CD14-positive monocyte (primary cell): ENCODE results near the gene CLRN2. TPM values are rescaled to one million over a fixed set of nuclear protein-coding genes. Genes with fewer than 3 reads are reported as not detected.

Experiments used
- DNase-seq, 3 donors: peaks; one replicate each; pipeline ENCODE4 v3.0.0-alpha.2; 2011 to 2022
- H2AFZ ChIP-seq: 2 replicates; pipeline ENCODE4 v1.6.0; 2012; ENCODE audit warnings: mild to moderate bottlenecking, low read depth, low read length, inconsistent platforms; ENCODE audit not compliant: insufficient read depth, poor library complexity, severe bottlenecking
- H3K27ac ChIP-seq, 2 donors: 1 replicate in 1 of 2; 2 replicates in 1 of 2; pipeline ENCODE4 v1.5.1; 2012 to 2013; ENCODE audit warnings: low read length in 2 of 2, control low read depth in 1 of 2, inconsistent platforms in 1 of 2, low read depth in 1 of 2, mild to moderate bottlenecking in 1 of 2
- H3K27me3 ChIP-seq, 2 donors: one replicate each; pipeline versions ENCODE4 v1.6.0 to v1.6.1; 2011 to 2013; ENCODE audit warnings: low read length in 2 of 2; ENCODE audit not compliant: control insufficient read depth in 2 of 2, insufficient read depth in 2 of 2
- H3K36me3 ChIP-seq, 2 donors: replicated peaks in 1 of 2; 1 replicate in 1 of 2; 2 replicates in 1 of 2; pipeline versions ENCODE4 v1.5.1 to v1.6.1; 2012 to 2013; ENCODE audit warnings: low read length in 2 of 2, control low read depth in 1 of 2, inconsistent platforms in 1 of 2, mild to moderate bottlenecking in 1 of 2; ENCODE audit not compliant: insufficient read depth in 2 of 2, control insufficient read depth in 1 of 2
- H3K4me1 ChIP-seq, 2 donors: 1 replicate in 1 of 2; 2 replicates in 1 of 2; pipeline versions ENCODE4 v1.5.1 to v1.6.1; 2012 to 2013; ENCODE audit warnings: low read length in 2 of 2, control low read depth in 1 of 2, inconsistent platforms in 1 of 2, mild to moderate bottlenecking in 1 of 2, moderate library complexity in 1 of 2; ENCODE audit not compliant: insufficient read depth in 2 of 2, control insufficient read depth in 1 of 2
- H3K4me2 ChIP-seq: replicated peaks from 2 replicates; pipeline ENCODE3; 2012; ENCODE audit warnings: low read length, moderate library complexity, mild to moderate bottlenecking; ENCODE audit not compliant: poor library complexity, severe bottlenecking; ENCODE audit errors: extremely low read depth
- H3K4me3 ChIP-seq, 3 experiments: fragments of 200-600 bp in 1 of 3; sonication (generic) in 1 of 3; replicated peaks in 1 of 3; 1 replicate in 2 of 3; 2 replicates in 1 of 3; pipeline ENCODE4 v1.5.1; 2011 to 2013; ENCODE audit warnings: low read length in 3 of 3, mild to moderate bottlenecking in 3 of 3, control low read depth in 2 of 3, low read depth in 2 of 3, inconsistent platforms in 1 of 3, moderate library complexity in 1 of 3
- H3K79me2 ChIP-seq: 2 replicates; pipeline ENCODE4 v1.6.0; 2012; ENCODE audit warnings: mild to moderate bottlenecking, control low read depth, inconsistent platforms, low read length, moderate library complexity; ENCODE audit not compliant: insufficient read depth
- H3K9ac ChIP-seq: 2 replicates; pipeline ENCODE4 v1.6.0; 2017; ENCODE audit warnings: low read length, mild to moderate bottlenecking; ENCODE audit not compliant: insufficient read depth, poor library complexity, severe bottlenecking
- H3K9me3 ChIP-seq, 2 donors: replicated peaks in 1 of 2; 1 replicate in 1 of 2; 2 replicates in 1 of 2; pipeline versions ENCODE4 v1.5.1 to v1.6.1; 2012 to 2013; ENCODE audit warnings: low read length in 2 of 2, control low read depth in 1 of 2; ENCODE audit not compliant: control insufficient read depth in 1 of 2, insufficient read depth in 1 of 2
- H4K20me1 ChIP-seq: 2 replicates; pipeline ENCODE4 v1.6.0; 2012; ENCODE audit warnings: mild to moderate bottlenecking, low read length, control low read depth, moderate library complexity; ENCODE audit not compliant: insufficient read depth
- H3K27ac Mint-ChIP-seq, 7 donors: one replicate each; pipeline ENCODE4 v1.8.0; 2020; ENCODE audit warnings: mild to moderate bottlenecking in 7 of 7, mixed read lengths in 7 of 7, moderate library complexity in 6 of 7, inconsistent platforms in 2 of 7
- H3K27me3 Mint-ChIP-seq, 3 donors: one replicate each; pipeline ENCODE4 v1.8.0; 2021 to 2022; ENCODE audit warnings: low read depth in 3 of 3, mild to moderate bottlenecking in 3 of 3, mixed read lengths in 3 of 3, moderate library complexity in 3 of 3, inconsistent platforms in 1 of 3
- H3K36me3 Mint-ChIP-seq, 2 donors: one replicate each; pipeline ENCODE4 v1.8.0; 2020; ENCODE audit warnings: mixed read lengths in 2 of 2, inconsistent platforms in 1 of 2, mild to moderate bottlenecking in 1 of 2
- H3K4me1 Mint-ChIP-seq: one replicate; pipeline ENCODE4 v1.8.0; 2020; ENCODE audit warnings: mild to moderate bottlenecking, mixed read lengths
- H3K4me3 Mint-ChIP-seq, 2 donors: one replicate each; pipeline ENCODE4 v1.8.0; 2020; ENCODE audit warnings: mild to moderate bottlenecking in 2 of 2, mixed read lengths in 2 of 2, moderate library complexity in 1 of 2
- H3K9me3 Mint-ChIP-seq, 7 donors: one replicate each; pipeline ENCODE4 v1.8.0; 2020 to 2022; ENCODE audit warnings: mixed read lengths in 7 of 7, mild to moderate bottlenecking in 6 of 7, moderate library complexity in 6 of 7, inconsistent platforms in 2 of 7
- WGBS: methylation state at CpG from one replicate; pipeline ENCODE4 v1.1.5; 2013; ENCODE audit warnings: missing lambda C conversion rate; ENCODE audit not compliant: insufficient coverage; 5-methylcytosine and 5-hydroxymethylcytosine counted together
- intact Hi-C, 2 donors: fragments of 100-400 bp; cut with micrococcal nuclease; formaldehyde crosslinking; loops; one replicate each; pipeline versions ENCODE4 v1.15.0 to v1.15.1; 2023
- polyA plus RNA-seq, 3 donors: library from polyadenylated mRNA; depleted of rRNA in 1 of 3; unstranded in 2 of 3; stranded (reverse) in 1 of 3; fragments of 300-500 nt in 2 of 3; fragments of >200 nt in 1 of 3; fragmentation: Illumina TruSeq in 2 of 3; gene quantifications; 1 replicate in 2 of 3; 2 replicates in 1 of 3; pipeline ENCODE4 v1.2.3, GENCODE V29; 2012 to 2021
- TF ChIP-seq, protein P1 (sequence below): fragments of 200-600 bp; IDR thresholded peaks from one replicate; pipeline ENCODE4 v1.8.0; 2022; ENCODE audit warnings: antibody characterized with exemption, mild to moderate bottlenecking

CLRN2 gene
- polyA plus RNA-seq, 3 donors, result not detected

DNA sequence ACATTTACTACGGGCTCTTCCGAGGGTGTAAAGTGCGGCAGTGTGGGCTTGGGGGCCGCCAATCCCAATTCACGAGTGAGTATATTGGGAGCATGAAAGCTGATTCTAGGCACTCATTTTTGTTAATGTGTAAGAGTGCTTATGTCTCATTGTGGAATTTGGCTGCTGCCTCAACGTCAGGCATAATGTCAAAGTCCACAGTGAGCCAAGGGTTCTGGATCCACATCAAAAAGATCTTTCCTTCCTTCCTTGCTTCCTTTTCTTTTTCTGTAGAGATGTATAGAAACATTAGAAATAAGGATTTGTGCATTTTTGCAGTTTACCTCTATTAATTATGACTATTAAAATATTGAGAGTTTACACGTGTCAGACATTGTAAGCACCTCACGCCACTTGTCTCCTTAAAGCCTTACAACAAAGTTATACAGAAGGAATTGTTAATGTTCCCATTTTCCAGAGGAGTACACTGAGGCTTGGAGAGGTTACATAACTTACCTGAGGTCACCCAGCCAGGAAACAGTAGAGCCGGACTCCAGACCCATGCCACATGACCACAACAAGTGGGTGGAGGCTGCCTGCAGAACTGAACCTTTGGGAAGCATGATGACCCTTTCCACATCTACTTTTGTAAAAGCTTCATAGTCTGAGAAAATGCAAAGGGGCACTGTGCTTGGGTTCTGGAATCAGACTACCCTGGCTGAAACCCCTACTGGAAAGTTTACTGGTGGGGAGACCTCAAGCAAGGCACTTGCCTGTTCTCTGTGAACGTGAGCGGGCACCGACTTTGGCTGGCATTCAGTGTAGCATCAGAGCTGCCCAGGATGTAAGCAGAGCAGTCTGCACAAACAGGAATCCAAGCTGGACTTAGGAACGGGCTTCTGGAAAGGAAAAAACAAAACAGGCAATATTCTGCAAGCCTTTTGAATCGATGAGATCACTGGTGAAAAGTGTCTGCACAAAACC lies 761 bp downstream of the CLRN2 start:
- TF ChIP-seq, protein P1, sequence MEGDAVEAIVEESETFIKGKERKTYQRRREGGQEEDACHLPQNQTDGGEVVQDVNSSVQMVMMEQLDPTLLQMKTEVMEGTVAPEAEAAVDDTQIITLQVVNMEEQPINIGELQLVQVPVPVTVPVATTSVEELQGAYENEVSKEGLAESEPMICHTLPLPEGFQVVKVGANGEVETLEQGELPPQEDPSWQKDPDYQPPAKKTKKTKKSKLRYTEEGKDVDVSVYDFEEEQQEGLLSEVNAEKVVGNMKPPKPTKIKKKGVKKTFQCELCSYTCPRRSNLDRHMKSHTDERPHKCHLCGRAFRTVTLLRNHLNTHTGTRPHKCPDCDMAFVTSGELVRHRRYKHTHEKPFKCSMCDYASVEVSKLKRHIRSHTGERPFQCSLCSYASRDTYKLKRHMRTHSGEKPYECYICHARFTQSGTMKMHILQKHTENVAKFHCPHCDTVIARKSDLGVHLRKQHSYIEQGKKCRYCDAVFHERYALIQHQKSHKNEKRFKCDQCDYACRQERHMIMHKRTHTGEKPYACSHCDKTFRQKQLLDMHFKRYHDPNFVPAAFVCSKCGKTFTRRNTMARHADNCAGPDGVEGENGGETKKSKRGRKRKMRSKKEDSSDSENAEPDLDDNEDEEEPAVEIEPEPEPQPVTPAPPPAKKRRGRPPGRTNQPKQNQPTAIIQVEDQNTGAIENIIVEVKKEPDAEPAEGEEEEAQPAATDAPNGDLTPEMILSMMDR, result no peak
- Histone ChIP-seq H3K27ac (no peak overlapping the region), H3K36me3 (no peaks in the 10 kb centered on the region), H2AFZ (no peak overlapping the region), H3K9ac (no peak overlapping the region), H3K27me3 (no peaks in the 10 kb centered on the region), H3K9me3 (no peaks in the 10 kb centered on the region), H4K20me1 (no peaks in the 10 kb centered on the region), H3K4me3 (no peak overlapping the region), H3K4me1 (peaks cover 14 to 15% of the 10 kb centered on the region in 2 donors), H3K79me2 (peaks cover 8% of the 10 kb centered on the region), H3K4me2 (no peak overlapping the region)
- no peak for DNase-seq
- Mint-ChIP-seq H3K27me3 (peaks cover 2 to 12% (median 11%) of the 10 kb centered on the region in 3 donors), H3K36me3 (no peaks in the 10 kb centered on the region), H3K4me3 (no peak overlapping the region), H3K9me3 (no peaks in the 10 kb centered on the region), H3K4me1 (peaks cover 15% of the 10 kb centered on the region), H3K27ac (no peak overlapping the region)
- 90% methylated on average over 5 of the region's 14 CpGs for WGBS
- intact Hi-C loops, result no loop called here

DNA sequence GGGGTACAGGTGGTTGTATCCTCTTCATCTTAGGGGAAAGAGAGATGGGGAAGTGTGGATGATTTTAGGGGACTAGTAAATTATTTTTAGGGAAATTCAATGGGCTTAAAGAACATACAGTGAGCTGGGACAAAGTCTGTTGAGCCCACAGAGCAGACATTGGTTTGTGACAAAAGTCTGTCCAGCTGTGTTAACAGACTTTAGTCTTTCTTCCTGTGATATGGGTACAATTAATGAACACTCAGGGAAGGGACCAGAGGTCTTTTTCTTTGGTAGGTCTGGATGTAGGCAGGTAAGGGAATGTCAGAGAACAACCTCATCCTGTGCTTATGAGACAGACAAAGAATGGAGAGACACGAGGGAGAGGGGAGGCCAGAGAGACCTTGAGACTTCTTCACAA lies 2.0 kb downstream of the CLRN2 start:
- Histone ChIP-seq H3K9ac (no peak overlapping the region), H3K27ac (no peak overlapping the region), H3K4me1 (peaks cover 6 to 8% of the 10 kb centered on the region in 2 donors), H2AFZ (no peak overlapping the region), H4K20me1 (no peaks in the 10 kb centered on the region), H3K4me3 (no peak overlapping the region), H3K9me3 (no peaks in the 10 kb centered on the region), H3K36me3 (no peaks in the 10 kb centered on the region), H3K27me3 (no peaks in the 10 kb centered on the region), H3K4me2 (no peak overlapping the region), H3K79me2 (no peaks in the 10 kb centered on the region)
- WGBS, result no CpG with 5 or more reads among the region's 1 CpG
- no peak for DNase-seq
- H3K36me3 Mint-ChIP-seq, result no peaks in the 10 kb centered on the region
- TF ChIP-seq, protein P1, result no peak
- H3K27ac Mint-ChIP-seq, result no peak overlapping the region
- peaks cover 2 to 11% (median 11%) of the 10 kb centered on the region in 3 donors for H3K27me3 Mint-ChIP-seq
- peaks cover 6% of the 10 kb centered on the region for H3K4me1 Mint-ChIP-seq
- H3K4me3 Mint-ChIP-seq, result no peak overlapping the region
- H3K9me3 Mint-ChIP-seq, result no peaks in the 10 kb centered on the region
- intact Hi-C loops, result no loop called here
